Measurements from ENCODE around the gene TTC19.
A peak's percentile ranks its signal among the peaks of the same experiment; 100 is the strongest.
"Not testable (repeated sequence)": the region's sequence is repeated elsewhere in the genome, so short reads cannot be mapped to it uniquely, and the experiment has no call there.

TTC19 gene

DNA sequence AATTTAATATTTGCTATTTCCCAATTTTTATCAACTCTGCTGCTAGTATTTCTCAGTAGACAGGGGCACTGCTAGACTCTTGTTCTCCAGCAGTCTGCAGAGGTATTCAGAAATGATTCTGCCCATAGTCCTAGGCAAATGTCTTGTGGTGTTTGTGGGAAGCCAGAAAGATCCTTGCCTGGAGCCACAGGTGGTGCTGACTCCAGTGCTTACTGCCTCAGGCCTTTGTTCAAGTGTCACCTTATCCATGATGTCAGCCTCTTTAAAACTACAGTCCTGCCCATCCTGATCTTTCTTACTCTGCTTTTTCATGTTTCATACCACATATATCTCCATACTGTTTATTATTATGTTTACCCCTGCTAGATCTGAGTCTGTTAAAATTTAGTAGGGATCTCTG, 26.6 kb upstream of the TTC19 start:
- DNase-seq = no peak

DNA sequence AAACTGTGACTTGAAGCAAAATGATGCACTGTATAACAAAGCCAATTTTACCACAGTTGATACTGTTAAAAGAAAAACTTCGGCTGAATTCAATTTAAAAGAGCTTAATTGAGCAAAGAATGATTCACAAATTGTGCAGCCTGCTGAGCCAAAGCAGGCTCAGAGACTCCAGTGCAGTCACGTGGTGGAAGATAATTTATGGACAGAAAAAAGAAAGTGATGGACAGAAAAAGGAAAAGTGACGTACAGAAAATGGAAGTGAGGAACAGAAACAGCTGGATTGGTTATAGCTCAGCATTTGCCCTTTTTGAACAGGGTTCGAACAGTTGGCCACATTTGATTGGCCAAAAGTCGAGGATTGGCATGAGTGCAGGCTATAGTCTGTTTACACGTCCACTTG, 25.8 kb upstream of the TTC19 start:
- no peak for DNase-seq

DNA sequence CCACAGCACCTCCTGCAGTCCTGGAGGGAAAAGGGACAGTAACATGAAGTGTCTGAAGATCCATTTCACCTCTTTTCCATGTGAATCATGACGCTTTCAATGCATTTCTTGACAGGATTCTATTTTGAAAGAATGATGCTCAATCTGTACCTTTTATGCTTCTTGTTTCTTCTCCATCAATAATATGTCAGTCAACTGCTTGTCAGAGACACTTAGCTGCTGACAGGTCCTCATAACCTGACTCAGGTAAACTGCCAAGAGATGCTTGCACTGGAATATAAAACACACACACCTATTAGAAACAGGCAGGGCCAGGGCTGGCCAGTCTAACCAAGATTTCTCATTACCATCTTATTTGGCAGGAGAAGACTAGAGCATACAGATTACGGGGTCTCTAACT, 21.7 kb upstream of the TTC19 start:
- no peak for DNase-seq

DNA sequence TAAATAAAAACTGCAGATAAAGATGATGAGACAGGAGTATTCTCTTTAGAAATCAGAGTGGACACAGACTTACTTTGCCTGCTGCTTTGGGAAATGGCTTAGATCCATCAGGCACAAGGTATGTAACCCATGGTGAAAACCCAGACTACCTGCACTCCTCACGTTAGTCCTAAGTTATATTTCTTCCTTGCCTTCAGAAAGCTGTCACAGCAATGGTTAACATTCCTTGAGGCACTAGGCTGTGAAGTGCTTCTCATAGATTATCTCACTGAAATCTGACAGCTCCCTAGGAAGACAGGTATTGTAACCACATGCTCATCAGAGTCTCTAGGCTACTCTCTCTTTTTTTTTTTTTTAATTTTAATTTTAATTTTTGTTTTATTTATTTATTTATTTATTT, 21.0 kb upstream of the TTC19 start:
- DNase-seq = no peak

DNA sequence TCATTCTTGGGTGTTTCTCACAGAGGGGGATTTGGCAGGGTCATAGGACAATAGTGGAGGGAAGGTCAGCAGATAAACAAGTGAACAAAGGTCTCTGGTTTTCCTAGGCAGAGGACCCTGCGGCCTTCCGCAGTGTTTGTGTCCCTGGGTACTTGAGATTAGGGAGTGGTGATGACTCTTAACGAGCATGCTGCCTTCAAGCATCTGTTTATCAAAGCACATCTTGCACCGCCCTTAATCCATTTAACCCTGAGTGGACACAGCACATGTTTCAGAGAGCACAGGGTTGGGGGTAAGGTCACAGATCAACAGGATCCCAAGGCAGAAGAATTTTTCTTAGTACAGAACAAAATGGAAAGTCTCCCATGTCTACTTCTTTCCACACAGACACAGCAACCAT, 20.6 kb upstream of the TTC19 start:
- DNase-seq = not testable (repeated sequence)

DNA sequence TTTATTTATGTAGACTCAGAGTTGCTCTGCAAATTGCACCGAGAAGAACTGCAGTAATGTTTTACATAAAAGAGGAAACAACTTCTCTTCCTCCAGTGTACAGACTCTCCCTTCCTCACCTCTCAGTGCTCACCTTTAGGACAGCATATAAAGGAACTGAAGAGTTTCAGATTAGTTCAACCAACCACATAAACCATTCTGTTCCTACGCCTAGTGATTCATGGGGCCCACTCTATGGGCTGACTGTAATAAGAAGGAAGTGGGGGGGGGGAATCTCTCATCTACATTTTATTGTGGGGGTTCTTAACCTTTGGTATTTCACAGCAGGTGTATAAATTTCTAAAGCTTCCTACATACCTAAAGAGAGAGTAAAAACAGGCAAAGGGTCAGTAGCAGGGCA, 18.4 kb upstream of the TTC19 start:
- DNase-seq = no peak

DNA sequence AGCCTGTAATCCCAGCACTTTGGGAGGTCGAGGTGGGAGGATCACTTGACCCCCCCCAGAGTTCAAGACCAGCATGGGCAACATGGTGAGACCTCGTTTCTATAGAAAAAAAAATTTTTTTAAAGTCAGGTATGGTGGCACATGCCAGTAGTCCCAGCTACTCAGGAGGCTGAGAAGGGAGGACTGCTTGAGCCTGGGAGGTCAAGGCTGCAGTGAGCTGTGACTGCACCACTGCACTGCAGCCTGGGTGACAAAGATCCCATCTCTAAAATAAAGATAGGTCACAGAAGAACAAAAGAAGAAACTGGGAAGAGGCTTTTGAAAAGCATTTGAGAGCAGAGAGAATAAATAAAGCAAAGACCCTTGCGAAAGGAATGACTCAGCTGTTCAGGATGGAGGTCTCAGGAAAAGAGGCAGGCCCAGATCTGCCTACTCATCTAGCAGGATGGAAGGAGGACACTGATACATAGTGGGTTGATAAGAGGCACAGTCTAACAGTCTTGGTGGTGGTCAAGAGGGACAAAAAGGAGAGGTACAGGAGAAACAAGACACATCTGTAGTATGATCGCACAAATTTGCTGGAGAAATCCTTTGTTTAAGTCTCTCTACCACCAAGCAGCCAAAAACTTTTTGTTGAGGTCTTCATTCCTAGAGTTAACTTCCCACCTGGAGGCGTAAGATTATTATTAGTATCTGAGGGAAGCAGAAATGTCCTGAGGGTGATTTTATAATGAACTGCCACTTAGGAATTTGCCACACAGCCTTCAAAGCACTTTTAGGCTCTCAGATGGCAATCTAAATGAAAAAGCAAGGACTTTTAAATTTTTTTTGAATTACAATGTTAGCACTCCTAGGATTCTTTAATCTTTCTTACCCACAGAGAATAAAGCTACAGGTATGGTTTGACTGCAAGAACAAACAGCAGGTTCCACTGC, 17.7 kb upstream of the TTC19 start:
- DNase-seq = no peak

DNA sequence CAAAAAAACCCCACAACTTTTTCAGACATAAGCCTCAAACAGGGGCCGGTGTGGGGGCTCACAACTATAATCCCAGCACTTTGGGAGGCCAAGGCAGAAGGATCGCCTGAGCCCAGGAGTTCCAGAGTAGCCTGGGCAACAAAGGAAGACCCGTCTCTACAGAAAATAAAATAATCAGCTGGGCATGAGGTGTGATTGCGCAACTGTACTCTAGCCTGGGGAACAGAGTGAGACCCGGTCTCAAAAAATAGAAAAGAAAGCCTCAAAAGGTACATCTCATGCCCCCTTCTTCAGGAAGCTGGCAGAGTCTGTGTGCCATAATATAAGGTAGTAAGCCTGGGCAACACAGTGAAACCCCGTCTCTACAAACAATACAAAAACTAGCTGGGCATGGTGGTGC, 3.3 kb upstream of the TTC19 start:
- DNase-seq = no peak

DNA sequence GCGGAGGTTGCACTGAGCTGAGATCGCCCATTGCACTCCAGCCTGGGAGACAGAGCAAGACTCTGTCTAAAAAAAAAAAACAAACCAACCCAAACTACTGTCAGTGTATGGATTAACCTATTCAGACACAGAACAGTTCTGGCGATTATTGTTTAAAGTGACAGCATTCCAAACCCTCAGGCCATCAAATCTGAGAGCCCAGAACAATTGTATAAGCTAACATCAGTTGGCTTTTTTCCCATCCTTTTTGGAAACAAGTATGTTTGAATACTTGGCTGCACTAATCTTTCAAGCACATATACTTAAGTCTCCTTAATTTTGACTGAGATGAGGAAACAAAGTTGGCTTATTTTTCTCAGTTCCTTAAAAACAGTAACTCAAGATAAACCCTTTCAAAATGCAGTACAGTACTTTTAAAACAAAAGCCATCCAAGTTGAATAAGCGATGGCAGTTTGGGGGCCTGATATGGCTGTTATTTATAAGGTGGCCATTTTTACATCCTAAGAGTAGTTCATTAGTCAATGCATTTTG, 1.5 kb upstream of the TTC19 start:
- DNase-seq = no peak

DNA sequence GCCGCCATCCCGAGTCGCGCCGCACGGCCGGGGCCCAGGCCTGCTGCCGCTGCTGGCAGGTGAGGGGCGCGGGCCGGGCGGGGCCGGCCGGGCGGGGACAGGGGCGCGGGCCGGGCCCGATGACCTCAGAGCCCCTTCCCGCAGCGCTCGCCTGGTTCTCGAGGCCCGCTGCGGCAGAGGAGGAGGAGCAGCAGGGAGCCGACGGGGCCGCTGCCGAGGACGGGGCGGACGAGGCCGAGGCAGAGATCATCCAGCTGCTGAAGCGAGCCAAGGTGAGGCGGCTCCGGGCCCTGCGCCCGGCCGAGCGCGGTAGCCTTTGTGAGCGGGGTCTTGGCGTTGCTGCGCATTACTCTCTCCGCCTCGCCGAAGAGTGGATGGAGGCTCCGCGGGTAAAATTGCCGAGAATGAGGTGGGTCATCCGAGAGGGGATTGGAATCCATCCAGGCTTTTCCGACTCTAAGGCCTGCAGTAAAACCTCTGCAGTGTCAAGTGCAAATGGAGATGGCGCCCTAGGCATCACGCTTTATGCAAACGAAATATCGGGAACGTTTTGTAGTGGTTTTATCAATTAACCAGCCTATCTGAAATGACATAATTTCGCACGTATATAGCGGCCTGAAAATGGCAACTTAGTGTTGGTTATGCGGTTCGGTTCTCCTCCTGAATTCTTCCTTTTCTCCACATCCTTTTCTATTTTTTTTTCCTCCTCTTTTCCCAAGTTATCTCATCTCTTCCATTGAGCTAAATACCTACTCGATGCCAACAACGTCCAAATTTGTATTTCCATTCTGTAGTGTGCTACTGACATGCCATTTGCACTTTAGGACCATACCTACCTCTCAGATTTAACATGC, 577 bp downstream of the TTC19 start:
- DNase-seq = peak in 1 of 2 donors; percentile 25

DNA sequence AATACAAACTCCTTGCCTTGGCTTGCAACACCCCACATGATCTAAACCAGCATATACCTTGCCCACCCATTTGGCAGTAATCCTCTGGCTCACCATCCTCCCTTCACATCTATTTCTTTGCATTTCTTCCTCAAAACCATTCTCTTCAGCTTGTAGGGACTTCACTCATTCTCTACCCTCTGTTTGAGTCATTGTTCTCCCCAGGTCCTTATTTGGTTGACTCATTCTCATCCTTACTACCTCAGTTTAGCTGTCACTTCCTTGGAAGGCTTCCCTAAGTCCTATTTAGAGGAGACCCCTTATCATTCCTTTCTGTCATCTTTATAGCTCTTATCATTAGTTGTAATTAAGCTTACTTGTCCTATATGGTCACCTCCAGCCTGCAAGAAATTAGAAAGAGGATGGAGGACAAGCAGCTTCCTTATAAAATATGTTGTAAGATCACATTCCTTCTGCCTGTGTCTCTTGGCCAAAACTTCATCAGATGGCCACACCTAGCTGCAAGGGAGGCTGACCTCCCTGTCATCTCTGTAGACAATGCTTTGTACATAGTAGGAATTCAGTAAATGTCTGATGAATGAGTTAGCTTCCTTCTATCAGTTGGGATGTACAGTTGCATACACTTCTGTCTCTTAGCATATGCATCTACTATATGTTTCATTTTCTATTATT, 1.7 kb downstream of the TTC19 start:
- no peak for DNase-seq

DNA sequence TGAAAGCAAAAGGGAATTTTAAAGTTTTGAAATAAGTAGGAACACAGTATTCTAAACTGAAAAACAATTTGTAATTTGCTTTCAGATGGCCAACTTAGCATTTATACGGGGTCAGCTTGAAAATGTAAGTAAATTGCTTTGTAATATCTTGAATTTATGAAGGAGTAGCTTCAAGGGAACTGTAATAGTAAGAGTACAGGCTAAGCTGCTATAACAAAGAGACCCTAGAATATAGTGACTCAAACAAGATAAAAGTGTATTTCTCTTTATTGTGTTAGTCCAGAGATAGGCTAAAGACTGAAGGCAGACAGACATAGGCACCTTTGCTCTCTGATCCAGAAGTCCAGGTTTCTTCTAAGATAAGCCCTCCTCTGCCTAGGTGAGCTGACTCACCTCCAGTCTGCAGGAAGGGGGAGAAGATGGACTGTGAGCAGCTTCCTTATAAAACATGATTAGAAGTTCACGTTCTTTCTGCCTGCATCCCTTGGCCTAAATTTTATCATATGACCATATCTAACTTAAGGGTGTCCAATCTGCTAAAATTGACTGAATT, 3.2 kb downstream of the TTC19 start:
- DNase-seq = no peak

DNA sequence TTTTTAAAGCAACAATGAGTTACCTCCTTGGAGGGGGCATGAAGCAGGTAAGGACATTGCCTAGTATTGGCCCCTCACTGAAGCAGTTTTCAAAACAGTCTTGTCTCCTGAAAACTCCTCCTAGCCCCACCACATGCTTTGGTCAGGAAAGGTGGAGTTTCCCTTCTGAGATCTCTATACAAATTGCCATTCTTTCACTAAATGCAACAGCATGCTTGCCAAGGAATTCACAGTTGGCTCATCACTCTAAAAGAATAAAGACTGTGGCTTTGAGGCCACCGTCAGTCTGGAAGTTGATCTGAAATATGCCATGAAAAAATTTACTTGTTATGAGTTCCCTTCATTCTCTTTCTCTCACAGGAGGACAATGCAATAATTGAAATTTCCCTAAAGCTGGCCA, 4.2 kb downstream of the TTC19 start:
- no peak for DNase-seq

DNA sequence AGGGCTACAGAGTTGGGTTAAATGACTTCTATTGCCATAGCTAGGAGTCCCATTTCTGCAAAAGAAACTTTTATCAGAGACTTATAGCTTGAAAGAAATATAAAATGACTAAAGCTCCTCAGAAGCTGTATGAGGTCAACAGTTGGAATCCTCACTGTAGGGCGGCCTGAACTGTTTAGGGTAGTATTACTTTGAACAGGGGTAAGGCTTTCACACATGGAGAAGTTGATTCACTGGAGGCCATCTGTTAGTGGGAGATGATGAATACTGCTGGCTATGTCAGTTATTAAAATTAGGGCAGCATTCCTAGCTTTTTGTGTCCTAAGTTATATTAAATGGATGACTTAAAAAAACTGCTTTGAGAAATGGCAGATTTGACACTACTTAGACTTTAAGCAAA, 6.0 kb downstream of the TTC19 start:
- DNase-seq = no peak

DNA sequence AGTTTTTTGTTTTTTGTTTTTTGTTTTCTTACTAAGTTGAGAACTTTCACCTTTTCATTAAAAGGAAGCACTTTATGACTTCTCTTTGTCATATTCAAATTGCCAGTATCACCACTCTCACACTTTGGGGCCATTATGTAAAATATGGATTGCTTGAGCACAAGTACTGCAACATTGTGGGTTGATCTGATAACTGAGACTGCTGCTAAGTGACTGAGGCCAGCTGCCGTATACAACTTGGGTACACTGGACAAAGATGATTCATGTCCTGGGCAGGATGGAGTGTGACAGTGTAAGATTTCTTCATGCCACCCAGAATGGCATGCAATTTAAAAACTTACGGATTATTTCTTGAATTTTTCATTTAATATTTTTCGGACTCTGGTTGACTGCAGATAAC, 7.8 kb downstream of the TTC19 start:
- no peak for DNase-seq

DNA sequence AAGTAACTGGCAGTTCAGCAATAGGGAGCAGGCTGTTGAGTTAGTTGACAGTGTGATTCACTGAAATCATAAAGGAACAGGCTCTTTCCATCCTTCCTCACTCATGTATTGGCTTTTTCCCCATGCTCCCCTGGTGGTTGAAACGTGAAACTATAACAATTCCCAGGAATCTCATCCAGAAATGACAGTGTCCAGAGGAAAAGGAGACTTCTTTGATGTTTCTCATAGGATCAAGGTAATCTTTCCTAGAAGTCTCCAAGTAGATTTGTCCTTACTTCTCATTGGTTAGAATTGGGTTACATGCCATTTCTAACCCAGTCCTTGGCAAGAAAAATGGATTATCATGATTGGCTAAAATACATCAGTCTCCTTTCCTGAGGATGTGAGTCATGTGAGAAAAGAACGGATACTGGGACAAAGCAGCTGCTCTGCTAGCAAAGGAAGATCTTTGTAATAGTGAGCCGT, 14.4 kb downstream of the TTC19 start:
- no peak for DNase-seq

DNA sequence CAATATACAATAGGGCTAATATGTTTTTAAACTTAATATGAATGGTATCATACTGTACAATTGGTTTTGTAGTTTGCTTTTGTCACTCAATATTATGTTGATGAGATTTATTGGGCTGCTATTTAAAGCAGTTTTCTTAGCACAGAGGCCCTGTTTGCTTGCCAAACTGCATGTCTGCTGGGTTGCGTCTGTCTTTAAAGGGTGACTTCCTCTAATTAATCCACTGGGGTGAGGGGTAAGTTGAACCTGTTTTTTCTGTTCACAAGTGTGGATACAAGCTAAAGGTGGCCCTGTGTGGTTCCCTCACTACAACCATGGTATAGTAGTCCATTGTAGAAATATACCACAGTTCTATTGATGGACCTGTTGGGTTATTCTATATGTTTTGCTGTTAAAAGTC, 19.7 kb downstream of the TTC19 start:
- DNase-seq = no peak

DNA sequence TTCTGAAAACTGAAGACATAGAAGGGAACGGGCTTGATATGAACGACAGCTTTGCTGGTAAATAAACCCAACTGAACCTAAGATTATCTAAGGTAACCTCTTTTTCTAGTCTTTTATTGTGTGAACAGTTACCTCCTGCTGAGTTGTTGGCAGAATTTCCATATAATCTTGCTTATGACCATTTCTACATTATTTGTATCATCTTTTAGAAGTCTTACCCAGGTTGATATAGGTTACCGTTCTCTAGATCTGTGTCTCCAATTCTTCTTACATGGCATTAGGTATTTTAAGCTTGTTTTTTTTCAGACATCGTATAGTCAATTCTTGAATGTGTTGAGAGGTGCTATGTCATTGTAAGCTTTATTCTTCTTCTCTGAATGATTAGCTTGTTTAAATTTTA, 24.3 kb downstream of the TTC19 start:
- no peak for DNase-seq

DNA sequence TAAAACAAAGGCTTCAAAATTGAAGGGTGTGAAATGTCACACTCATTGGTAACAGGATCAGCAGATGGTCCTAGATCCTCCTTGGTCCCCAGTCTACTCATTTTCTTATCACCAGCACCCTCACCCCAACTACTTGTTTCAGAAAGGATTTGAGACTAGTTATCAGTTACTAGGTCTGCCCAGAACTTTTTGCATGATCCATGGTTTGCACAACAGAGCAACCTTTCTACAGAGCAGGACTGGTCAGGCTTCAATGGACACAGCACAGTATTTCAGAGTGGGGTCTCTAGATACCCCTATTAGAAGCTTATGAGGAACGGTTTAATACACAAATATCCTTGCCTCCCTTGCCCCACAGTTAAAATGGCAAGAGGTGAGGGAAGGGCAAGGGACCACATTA, 25.6 kb downstream of the TTC19 start:
- no peak for DNase-seq

DNA sequence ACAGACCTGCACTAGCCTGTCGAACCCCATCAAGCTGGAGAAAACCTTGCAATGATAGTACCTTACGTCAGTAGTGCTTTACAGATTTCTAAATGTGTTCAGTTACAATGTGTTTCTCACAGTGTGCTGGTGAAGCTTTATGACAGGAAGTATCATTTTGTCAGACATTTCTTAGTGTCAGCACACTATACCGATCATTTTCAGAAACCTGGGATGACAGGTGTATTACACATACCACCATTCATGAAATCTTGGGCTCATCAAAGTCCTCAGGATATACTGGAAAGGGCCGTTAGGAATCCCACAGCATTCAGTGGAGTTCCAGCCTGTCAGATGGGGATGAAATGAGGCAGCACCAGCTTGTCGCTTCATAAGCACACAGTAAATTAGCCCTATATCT, 27.3 kb downstream of the TTC19 start:
- DNase-seq = no peak

DNA sequence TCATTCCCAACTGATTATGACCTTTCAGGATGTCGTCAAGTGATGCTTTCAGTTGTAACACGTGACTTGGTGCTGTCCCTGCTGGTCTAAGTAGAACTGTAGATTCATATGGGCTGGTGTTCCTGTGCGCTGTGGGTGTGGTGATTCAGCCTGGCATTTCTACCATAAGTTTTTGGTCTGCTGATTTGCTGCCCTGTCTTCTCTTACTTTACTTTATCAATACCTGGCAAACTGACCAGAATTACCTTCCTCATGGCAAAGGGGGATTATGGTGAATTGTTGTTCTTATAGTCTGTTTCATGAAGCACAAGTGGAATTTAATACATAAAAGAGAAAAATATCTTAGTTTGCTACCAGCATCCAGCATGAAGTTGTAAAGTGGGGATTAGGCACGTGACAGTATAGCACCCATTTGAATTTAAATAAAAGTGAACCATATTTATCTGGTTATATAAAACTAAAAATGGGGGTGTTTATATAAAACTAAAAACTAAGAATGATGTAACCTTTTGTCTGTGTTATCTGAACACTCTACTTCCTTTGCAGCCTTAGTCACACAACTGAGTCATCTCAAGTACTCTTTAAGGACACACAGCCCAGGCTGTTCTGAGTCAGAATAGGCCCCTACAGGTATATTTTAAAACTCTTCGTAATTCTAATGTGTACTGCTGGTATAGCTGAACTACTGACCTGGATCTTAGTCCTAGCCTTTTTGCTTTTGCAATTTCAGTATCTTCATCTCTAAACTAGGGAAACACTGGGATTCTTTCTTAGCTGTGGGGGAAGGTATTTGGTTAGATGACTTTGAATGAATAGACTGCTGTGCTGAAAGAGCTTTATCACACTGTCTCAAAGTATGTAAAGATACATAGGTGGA, 28.3 kb downstream of the TTC19 start:
- DNase-seq = no peak

All from CD4-positive, alpha-beta T cell treated with Interleukin-1 beta for 1 hour (primary cell).